DMS 273 (cell line): ENCODE measurements around the gene KRTCAP2.

ENCODE experiments used
- DNase-seq: peaks from one replicate; lab custom pipeline; 2025; ENCODE audit not compliant: unreplicated experiment; lab: John Stamatoyannopoulos, UW

Gene KRTCAP2

GRCh38 chr1:155184351-155184811 lies 11.3 kb upstream of the KRTCAP2 start:
- no peak for DNase-seq

DNA sequence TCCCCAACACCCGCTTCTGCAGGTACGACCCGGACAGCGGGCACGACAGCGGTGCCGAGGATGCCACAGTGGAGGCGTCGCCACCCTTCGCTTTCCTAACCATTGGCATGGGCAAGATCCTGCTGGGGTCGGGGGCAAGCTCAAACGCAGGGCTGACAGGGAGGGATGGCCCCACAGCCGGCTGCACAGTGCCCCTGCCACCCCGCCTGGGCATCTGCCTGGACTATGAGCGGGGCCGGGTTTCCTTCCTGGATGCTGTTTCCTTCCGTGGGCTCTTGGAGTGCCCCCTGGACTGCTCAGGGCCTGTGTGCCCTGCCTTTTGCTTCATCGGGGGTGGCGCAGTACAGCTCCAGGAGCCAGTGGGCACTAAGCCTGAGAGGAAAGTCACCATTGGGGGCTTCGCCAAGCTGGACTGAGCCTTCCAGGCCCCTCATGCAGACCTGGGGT lies 10.7 kb upstream of the KRTCAP2 start:
- no peak for DNase-seq

DNA sequence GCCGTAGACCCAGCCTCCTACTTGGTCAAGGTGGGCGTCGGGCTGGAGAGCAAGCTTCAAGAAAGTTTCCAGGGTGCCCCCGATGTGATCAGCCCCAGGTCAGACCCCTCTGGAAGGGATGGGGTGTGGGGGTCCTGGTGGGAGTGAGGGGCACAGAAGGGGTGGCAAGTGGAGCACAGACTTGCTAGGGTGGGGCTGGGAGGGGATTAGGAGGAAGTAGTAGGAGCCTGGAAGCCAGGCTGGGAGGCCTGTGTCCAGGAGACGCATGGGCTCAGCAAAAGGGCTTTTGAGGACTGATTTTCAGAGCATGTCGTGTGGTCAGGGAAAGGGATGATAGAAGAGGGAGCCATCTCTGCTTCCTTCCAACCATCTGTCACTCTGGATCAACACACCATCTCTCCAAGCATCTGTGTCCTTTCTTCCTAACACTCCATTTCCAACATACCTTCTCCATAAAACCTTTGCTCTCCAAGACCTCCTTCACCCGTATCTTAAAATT lies 9.0 kb upstream of the KRTCAP2 start:
- DNase-seq, result no peak

- no peak for DNase-seq
Measured at GRCh38 chr1:155181371-155182051, 8.4 kb upstream of the KRTCAP2 start.

GRCh38 chr1:155179112-155180031 lies 6.3 kb upstream of the KRTCAP2 start:
- no peak for DNase-seq

- DNase-seq, result no peak
Measured at GRCh38 chr1:155178441-155179111, 5.5 kb upstream of the KRTCAP2 start.

DNA sequence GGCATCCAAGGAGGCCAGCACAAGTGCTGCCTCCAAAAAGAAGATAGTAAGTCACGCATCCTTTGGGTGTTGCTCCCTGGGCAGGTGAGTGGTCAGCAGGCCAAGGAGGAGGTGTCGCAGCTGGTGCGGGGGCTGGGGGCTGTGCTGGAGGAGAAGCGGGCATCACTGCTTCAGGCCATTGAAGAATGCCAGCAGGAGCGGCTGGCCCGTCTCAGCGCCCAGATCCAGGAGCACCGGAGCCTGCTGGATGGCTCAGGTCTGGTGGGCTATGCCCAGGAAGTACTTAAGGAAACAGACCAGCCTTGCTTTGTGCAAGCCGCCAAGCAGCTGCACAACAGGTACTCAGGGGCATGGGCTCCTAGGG lies 4.8 kb upstream of the KRTCAP2 start:
- DNase-seq, result no peak

GRCh38 chr1:155177192-155177917 lies 4.3 kb upstream of the KRTCAP2 start:
- DNase-seq, result no peak

GRCh38 chr1:155176544-155177071 lies 3.5 kb upstream of the KRTCAP2 start:
- peak; percentile 92 for DNase-seq

DNA sequence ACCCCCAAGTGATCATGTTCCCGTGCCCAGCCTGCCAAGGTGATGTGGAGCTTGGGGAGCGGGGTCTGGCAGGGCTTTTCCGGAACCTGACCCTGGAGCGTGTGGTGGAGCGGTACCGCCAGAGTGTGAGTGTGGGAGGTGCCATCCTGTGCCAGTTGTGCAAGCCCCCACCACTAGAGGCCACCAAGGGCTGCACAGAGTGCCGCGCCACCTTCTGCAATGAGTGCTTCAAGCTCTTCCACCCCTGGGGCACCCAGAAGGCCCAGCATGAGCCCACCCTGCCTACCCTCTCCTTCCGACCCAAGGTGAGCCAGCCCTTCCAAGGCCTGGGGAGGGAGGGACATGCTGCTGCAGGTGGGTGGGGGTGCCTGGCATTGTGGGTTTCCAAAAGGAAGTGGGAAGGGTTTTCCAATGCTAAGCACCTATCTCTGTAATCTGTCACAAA lies 2.8 kb upstream of the KRTCAP2 start:
- peak; percentile 61 for DNase-seq

- no peak for DNase-seq
Measured at GRCh38 chr1:155175281-155175926, 2.3 kb upstream of the KRTCAP2 start.

DNA sequence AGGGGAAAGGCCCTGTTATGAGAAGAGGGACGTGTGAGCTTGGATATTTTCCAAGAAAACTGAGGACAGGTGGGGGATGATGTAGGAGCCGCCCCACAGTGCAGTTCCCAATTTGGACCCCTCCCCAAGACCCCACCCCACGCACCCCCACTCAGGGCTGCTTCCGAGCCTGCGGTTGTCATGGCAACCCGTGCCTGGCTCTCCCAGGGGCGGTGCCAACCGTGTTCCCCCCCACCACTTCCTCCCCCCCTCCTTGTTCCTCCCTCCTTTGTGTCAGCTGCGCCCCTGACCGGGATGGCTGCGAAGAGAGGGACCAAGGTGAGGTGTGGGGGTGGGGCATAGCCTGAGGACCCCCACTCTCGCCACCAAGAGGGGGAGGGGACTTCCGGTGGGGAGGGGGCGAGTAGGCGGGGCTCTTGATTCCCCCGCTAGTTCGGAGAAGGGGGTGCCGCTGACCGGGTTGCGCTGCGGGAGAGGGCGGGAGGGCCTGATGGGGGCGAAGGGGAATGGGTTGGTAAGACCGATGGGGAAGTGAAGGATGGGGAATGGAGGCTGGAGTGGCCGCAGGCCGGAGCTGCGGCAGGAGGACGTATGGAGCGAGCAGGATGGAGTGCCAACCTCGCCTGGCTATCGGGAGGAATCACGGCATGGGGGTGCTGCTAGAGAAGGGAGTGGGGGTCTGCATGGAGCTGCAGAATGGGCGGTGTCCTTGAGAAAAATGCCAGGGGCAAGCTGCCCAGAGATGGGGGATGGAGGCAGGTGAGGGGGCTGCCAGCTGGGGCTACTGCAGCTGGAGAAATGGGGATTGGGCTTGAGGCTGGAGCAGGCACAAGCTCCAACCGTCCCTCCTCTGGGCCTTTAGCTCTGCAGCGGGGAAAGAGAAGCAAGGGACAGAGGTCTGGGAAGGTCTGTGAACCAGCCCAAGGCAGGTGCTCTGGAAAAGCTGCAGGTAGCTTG lies 1.5 kb upstream of the KRTCAP2 start:
- peak; percentile 66 for DNase-seq

- DNase-seq, result peak; percentile 75
Measured at GRCh38 chr1:155173478-155174323, 597 bp upstream of the KRTCAP2 start, which contains the start of gene TRIM46. Gene TRIM46 (plus strand): TSS chr1:155173849. CDS start chr1:155173967, 118 bp downstream.

DNA sequence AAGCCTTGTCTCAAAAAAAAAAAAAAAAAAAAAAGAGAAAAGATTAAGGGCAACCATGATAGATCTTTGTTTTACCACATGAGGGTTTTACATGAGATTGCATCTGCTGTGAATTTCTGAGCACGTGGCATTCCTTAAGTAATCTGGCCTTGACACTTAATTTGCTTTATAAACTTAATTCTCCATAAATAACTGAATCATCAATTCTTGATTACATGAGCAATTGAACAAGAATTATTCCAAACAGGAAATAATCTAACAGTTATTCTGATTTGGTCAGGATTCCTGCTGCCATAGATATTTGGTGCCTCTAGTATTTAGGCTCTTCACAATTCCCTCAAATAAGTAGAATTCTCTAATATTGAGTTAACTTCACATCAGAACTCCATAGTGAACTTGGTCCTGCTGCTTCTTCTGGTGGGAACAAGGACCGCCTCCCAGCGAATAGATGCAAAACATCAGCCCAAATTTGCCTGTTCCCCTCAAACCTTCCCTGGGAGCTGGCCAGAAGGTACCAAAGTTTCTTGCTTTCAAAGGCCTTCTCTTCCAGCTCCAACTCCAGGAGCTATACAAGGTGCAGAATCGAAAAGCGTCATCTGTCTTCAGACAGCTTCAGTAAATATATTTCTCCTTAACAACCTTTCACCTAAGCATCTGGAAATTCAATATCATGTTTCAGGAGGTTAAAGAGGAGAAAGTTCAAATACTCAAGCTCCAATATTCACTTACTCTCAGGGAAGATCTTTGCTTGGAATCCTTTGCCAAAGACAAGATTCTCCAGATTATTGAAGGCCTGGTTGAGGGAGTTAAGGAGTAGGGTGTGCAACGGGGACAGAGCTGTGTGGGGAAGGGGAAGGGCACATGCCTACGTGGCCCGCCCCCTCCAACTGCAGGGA lies 1.0 kb downstream of the KRTCAP2 start:
- no peak for DNase-seq

DNA sequence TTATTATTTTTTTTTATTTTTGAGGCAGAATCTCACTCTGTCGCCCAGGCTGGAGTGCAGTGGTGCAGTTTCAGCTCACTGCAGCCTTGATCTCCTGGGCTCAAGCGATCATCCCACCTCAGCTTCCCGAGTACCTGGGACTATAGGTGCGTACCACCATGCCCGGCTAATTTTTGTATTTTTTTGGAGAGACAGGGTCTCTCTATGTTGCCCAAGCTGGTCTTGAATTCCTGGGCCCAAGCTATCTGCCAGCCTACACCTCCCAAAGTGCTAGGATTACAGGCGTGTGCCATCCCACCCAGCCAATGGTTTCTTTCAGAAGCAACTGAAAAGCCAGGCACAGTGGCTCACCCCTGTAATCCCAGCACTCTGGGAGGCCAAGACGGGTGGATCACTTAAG lies 2.3 kb downstream of the KRTCAP2 start:
- no peak for DNase-seq

DNA sequence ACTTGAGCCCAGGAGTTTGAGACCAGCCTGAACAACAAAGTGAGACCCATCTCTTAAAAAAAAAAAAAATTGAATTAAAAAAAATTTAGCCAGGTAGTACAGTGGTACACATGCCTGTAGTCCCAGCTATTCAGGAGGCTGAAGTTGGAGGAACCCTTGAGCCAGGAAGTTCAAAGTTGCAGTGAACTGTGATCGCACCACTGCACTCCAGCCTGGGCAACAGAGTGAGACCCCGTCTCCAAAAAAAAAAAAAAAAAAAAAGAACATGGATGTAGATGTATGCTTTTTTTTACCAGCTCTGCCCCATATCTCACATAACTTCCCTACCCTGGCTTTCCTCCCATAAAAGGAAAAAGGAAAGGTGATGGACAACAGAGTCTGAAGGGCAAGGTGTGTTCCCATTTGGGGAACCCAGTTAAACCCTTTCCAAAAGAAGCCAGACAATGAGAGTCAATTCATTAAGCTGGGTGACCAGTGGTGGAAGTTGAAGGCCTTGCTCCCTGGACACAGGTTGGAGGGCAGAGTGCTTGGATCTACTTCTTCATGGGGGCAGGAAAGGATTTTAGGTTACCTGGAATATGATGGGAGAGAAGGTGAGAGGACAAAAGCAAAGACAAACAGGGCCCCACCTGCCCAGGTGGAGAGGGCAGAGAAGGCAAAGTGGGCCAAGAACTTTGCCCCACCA lies 2.9 kb downstream of the KRTCAP2 start:
- DNase-seq, result no peak
